Heart left ventricle (tissue), 13 donors: ENCODE results near the gene THBS1.

Source experiments
- CTCF ChIP-seq, 12 donors: fragments of 200-600 bp; sonication (generic) in 4 of 12; IDR thresholded peaks; one replicate each; pipeline versions ENCODE4 v1.5.0 to v1.8.0; 2018 to 2022; ENCODE audit warnings: antibody characterized with exemption in 12 of 12, mild to moderate bottlenecking in 5 of 12
- POLR2A ChIP-seq, 2 donors: fragments of 450-650 bp; IDR thresholded peaks; one replicate each; pipeline ENCODE4 v1.6.1; 2017; ENCODE audit warnings: antibody characterized with exemption in 2 of 2, mild to moderate bottlenecking in 2 of 2, moderate library complexity in 2 of 2
- donor health status: ischemic (EF 13 %, LVEDD 7.1; RV severe dilation, severe dysfunction).
- donor health status: DM: no; HTN: yes; CAD: no.
- donor health status: DM: no; HTN: no; CAD: no.
- donor health status: ischemic (EF 25% LVEDD 6.9; RV normal size, moderate dysfunction).
- donor health status: ischemic (EF 25% LVEDD 5.7; RV mildly dilated, moderate dysfunction).
- donor health status: ischemic (EF 35%, LVEDD 5.7; RV mildly dilated, moderate dysfunction).
- donor health status: nonischemic (EF 11% LVEDD 7.7; RV severe dilation, severe dysfunction).
- donor health status: DM: yes; HTN: yes; CAD: no.
- donor health status: PGD.
- donor health status: ischemic (EF 29% LVEDD 5.4; RV normal size, mild dysfunction).
- donor health status: nonischemic (EF 23%, LVEDD 6.1; RV moderate dilation, normal function).

DNA sequence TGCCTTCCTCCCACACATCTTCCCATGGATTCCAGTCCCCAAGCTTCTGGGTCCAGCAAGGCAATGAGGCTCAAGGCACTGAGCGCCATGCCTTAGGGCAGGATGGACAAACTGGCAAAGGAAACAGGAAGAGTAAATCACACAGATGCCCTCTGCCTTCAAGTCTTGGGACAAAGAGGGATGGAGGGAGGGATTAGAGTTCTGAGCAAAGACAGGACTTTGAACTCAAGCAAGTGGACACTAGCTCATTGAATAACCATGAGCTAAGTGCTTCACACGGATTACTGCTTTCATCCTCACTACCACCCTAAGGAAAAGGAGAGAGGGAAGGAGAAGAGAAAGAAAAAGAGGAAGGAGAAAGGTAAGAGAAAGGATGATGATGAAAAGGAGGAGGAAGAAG, 7.6 kb upstream of the THBS1 start:
- TF ChIP-seq CTCF (IDR thresholded peaks at IDR 0.05): no peak
- TF ChIP-seq POLR2A (IDR thresholded peaks at IDR 0.05): no peak
